Urinary bladder (tissue), 4 donors: ENCODE measurements around the gene RB1. TPM values are rescaled to one million over a fixed set of nuclear protein-coding genes. Genes with fewer than 3 reads are reported as not detected.
"Not testable (repeated sequence)": the region's sequence is repeated elsewhere in the genome, so short reads cannot be mapped to it uniquely, and the experiment has no call there.

Experiments used
- DNase-seq: peaks from one replicate; pipeline ENCODE4 v3.0.0-alpha.2; 2015; ENCODE audit errors: extremely low spot score
- H3K27ac ChIP-seq: one replicate; pipeline ENCODE4 v1.5.1; 2013; ENCODE audit warnings: low read depth, mild to moderate bottlenecking, moderate library complexity
- H3K36me3 ChIP-seq: one replicate; pipeline ENCODE4 v1.6.1; 2013; ENCODE audit warnings: mild to moderate bottlenecking, moderate library complexity; ENCODE audit not compliant: insufficient read depth
- H3K4me1 ChIP-seq: one replicate; pipeline ENCODE4 v1.6.1; 2013; ENCODE audit warnings: mild to moderate bottlenecking, moderate library complexity; ENCODE audit not compliant: insufficient read depth
- H3K4me3 ChIP-seq: one replicate; pipeline ENCODE4 v1.5.1; 2013; ENCODE audit warnings: low read depth, low read length
- WGBS: extraction: QIAGEN DNeasy Blood & Tissue Kit; methylation state at CpG from one replicate; pipeline ENCODE4 v1.1.7; 2013; 5-methylcytosine and 5-hydroxymethylcytosine counted together
- polyA plus RNA-seq: library from polyadenylated mRNA; stranded (reverse); fragments of 200-250 nt; gene quantifications from one replicate; pipeline ENCODE4 v1.2.3, GENCODE V29; 2013
- total RNA-seq: library from RNA; depleted of rRNA; stranded (reverse); fragments of >200 nt; gene quantifications from one replicate; pipeline ENCODE4 v1.2.3, GENCODE V29; 2014
- donor health status: healthy with polysubstance abuse.
- donor health status: healthy.

Gene RB1
- total and polyA plus RNA-seq, 2 donors = 19.7 to 81.6 TPM

GRCh38 chr13:48443442-48444208, 140.1 kb downstream of the RB1 start:
- no peak for DNase-seq
- no peak overlapping the region for H3K4me3 ChIP-seq
- H3K27ac ChIP-seq = no peak overlapping the region
- no peaks in the 10 kb centered on the region for H3K36me3 ChIP-seq
- H3K4me1 ChIP-seq = no peaks in the 10 kb centered on the region
- 66% methylated on average over 1 of the region's 1 CpG for WGBS

GRCh38 chr13:48446464-48446863, 142.9 kb downstream of the RB1 start:
- 94% methylated on average over 1 of the region's 1 CpG for WGBS
- no peak overlapping the region for H3K4me3 ChIP-seq
- no peaks in the 10 kb centered on the region for H3K4me1 ChIP-seq
- no peak overlapping the region for H3K27ac ChIP-seq
- DNase-seq = no peak
- no peaks in the 10 kb centered on the region for H3K36me3 ChIP-seq

- no peak for DNase-seq
- H3K27ac ChIP-seq = no peak overlapping the region
- H3K4me1 ChIP-seq = no peaks in the 10 kb centered on the region
- WGBS = 76% methylated on average over 3 of the region's 3 CpGs
- no peak overlapping the region for H3K4me3 ChIP-seq
- no peaks in the 10 kb centered on the region for H3K36me3 ChIP-seq
These were observed 144.9 kb downstream of the RB1 start for GRCh38 chr13:48448285-48448958.

GRCh38 chr13:48448959-48449614, 145.5 kb downstream of the RB1 start:
- H3K4me3 ChIP-seq = no peak overlapping the region
- H3K36me3 ChIP-seq = no peaks in the 10 kb centered on the region
- 59% methylated on average over 6 of the region's 6 CpGs for WGBS
- no peaks in the 10 kb centered on the region for H3K4me1 ChIP-seq
- no peak for DNase-seq
- H3K27ac ChIP-seq = no peak overlapping the region

GRCh38 chr13:48449656-48450055, 146.1 kb downstream of the RB1 start:
- no peak for DNase-seq
- no peak overlapping the region for H3K4me3 ChIP-seq
- no peaks in the 10 kb centered on the region for H3K4me1 ChIP-seq
- H3K27ac ChIP-seq = no peak overlapping the region
- WGBS = 52% methylated on average over 2 of the region's 2 CpGs
- no peaks in the 10 kb centered on the region for H3K36me3 ChIP-seq

- not testable (repeated sequence) for H3K4me3 ChIP-seq, H3K4me1 ChIP-seq, H3K36me3 ChIP-seq, DNase-seq, H3K27ac ChIP-seq
These were observed 147.6 kb downstream of the RB1 start for GRCh38 chr13:48451196-48451595.

GRCh38 chr13:48456546-48456945, 153.0 kb downstream of the RB1 start:
- Histone ChIP-seq H3K4me3 (no peak overlapping the region), H3K36me3 (no peaks in the 10 kb centered on the region), H3K4me1 (no peaks in the 10 kb centered on the region), H3K27ac (no peak overlapping the region)
- WGBS = 96% methylated on average over 10 of the region's 10 CpGs
- no peak for DNase-seq

GRCh38 chr13:48457578-48458242, 154.2 kb downstream of the RB1 start:
- 94% methylated on average over 28 of the region's 28 CpGs for WGBS
- Histone ChIP-seq H3K4me3 (no peak overlapping the region), H3K36me3 (no peaks in the 10 kb centered on the region), H3K27ac (no peak overlapping the region), H3K4me1 (no peaks in the 10 kb centered on the region)
- DNase-seq = no peak

GRCh38 chr13:48475230-48475629, 171.7 kb downstream of the RB1 start:
- Histone ChIP-seq H3K36me3 (no peaks in the 10 kb centered on the region), H3K4me1 (no peaks in the 10 kb centered on the region), H3K4me3 (no peak overlapping the region), H3K27ac (no peak overlapping the region)
- WGBS = 96% methylated on average over 2 of the region's 2 CpGs
- no peak for DNase-seq

- DNase-seq = no peak
- no peak overlapping the region for H3K27ac ChIP-seq
- no peaks in the 10 kb centered on the region for H3K4me1 ChIP-seq
These were observed 172.7 kb downstream of the RB1 start for GRCh38 chr13:48476215-48476614.

GRCh38 chr13:48476686-48477085, 173.1 kb downstream of the RB1 start:
- Histone ChIP-seq H3K4me3 (no peak overlapping the region), H3K36me3 (no peaks in the 10 kb centered on the region), H3K4me1 (no peaks in the 10 kb centered on the region), H3K27ac (no peak overlapping the region)
- 62% methylated on average over 4 of the region's 4 CpGs for WGBS
- DNase-seq = no peak

More at GRCh38 chr13:48476215-48476614, 172.7 kb downstream of the RB1 start:
- Histone ChIP-seq H3K4me3 (no peak overlapping the region), H3K36me3 (no peaks in the 10 kb centered on the region)

- no peak for DNase-seq
- Histone ChIP-seq H3K4me3 (no peak overlapping the region), H3K36me3 (no peaks in the 10 kb centered on the region), H3K4me1 (no peaks in the 10 kb centered on the region), H3K27ac (no peak overlapping the region)
- 83% methylated on average over 2 of the region's 2 CpGs for WGBS
These were observed 173.8 kb downstream of the RB1 start for GRCh38 chr13:48477191-48477855.

- H3K4me1 ChIP-seq = no peaks in the 10 kb centered on the region
- no peak overlapping the region for H3K27ac ChIP-seq
- no peak for DNase-seq
- H3K36me3 ChIP-seq = no peaks in the 10 kb centered on the region
- no peak overlapping the region for H3K4me3 ChIP-seq
- 64% methylated on average over 1 of the region's 1 CpG for WGBS
These were observed 174.8 kb downstream of the RB1 start for GRCh38 chr13:48478391-48478790.
